Sigmoid colon (tissue), 4 donors: ENCODE data around the gene NGF.

Source experiments
- EP300 ChIP-seq, 4 donors: sonication (generic); formaldehyde crosslinking; IDR thresholded peaks; one replicate each; pipeline ENCODE4 v1.6.1; 2017; ENCODE audit warnings: antibody characterized with exemption in 4 of 4
- POLR2A ChIP-seq, 2 donors: fragments of 450-650 bp; IDR thresholded peaks; one replicate each; pipeline ENCODE4 v1.6.1; 2016; ENCODE audit warnings: antibody characterized with exemption in 2 of 2, mild to moderate bottlenecking in 2 of 2, moderate library complexity in 2 of 2

DNA sequence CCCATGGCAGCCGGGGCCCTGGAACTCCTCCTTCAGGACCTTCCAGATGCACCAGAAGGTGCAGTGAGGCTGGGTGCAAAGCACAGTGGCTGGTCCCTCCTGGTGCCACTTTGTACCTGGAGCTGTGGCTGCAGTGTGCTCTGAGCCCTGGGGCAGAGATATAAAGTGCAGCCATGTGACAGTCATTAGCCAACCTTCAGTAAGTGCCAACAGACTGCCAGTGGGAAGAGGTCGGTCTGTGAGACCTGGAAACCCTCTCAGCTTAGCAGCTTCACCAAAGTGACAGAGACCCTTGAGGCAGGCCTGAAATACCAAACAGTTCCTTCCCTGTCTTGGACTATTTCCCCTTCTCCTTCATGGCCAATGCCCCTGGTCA is 26.7 kb upstream of the NGF start:
- no peak for TF ChIP-seq POLR2A (IDR thresholded peaks at IDR 0.05)
- no peak for TF ChIP-seq EP300 (IDR thresholded peaks at IDR 0.05)
